ENCODE data around the gene TIMM29.
"Not testable (repeated sequence)": the region's sequence is repeated elsewhere in the genome, so short reads cannot be mapped to it uniquely, and the experiment has no call there.

The TIMM29 gene

GRCh38 chr19:10924597-10924996 lies 4.0 kb upstream of the TIMM29 start:
- no peak for TF ChIP-seq CTCF (IDR thresholded peaks at IDR 0.05)
- Mint-ChIP-seq H3K27me3 (ENCODE audit: low read depth, poor library complexity) (no peaks in the 10 kb centered on the region), H3K9me3 (no peaks in the 10 kb centered on the region), H3K36me3 (ENCODE audit: low read depth) (peaks cover 10% of the 10 kb centered on the region), H3K4me1 (peaks cover 20% of the 10 kb centered on the region), H3K27ac (peak overlapping the region; percentile 93), H3K4me3 (no peak overlapping the region)
- DNase-seq, result no peak

- no peak overlapping the region for H3K27ac Mint-ChIP-seq
- peaks cover 24% of the 10 kb centered on the region for H3K4me1 Mint-ChIP-seq
- no peaks in the 10 kb centered on the region for H3K9me3 Mint-ChIP-seq
- no peak for DNase-seq
- H3K27me3 Mint-ChIP-seq (ENCODE audit: low read depth, poor library complexity), result no peaks in the 10 kb centered on the region
- no peak for TF ChIP-seq CTCF (IDR thresholded peaks at IDR 0.05)
- peak overlapping the region; percentile 92 for H3K4me3 Mint-ChIP-seq
- peaks cover 21% of the 10 kb centered on the region for H3K36me3 Mint-ChIP-seq (ENCODE audit: low read depth)
Observed at GRCh38 chr19:10927730-10928562, 665 bp upstream of the TIMM29 start.

- DNase-seq, result no peak
- no peaks in the 10 kb centered on the region for H3K27me3 Mint-ChIP-seq (ENCODE audit: low read depth, poor library complexity)
- peaks cover 24% of the 10 kb centered on the region for H3K4me1 Mint-ChIP-seq
- no peak for TF ChIP-seq CTCF (IDR thresholded peaks at IDR 0.05)
- H3K36me3 Mint-ChIP-seq (ENCODE audit: low read depth), result peaks cover 19% of the 10 kb centered on the region
- no peaks in the 10 kb centered on the region for H3K9me3 Mint-ChIP-seq
- H3K4me3 Mint-ChIP-seq, result peak overlapping the region; percentile 92
- no peak overlapping the region for H3K27ac Mint-ChIP-seq
Observed at GRCh38 chr19:10929402-10929794, 787 bp downstream of the TIMM29 start.

- Mint-ChIP-seq H3K9me3 (no peaks in the 10 kb centered on the region), H3K36me3 (ENCODE audit: low read depth) (peaks cover 9% of the 10 kb centered on the region), H3K4me1 (peaks cover 11% of the 10 kb centered on the region), H3K27me3 (ENCODE audit: low read depth, poor library complexity) (no peaks in the 10 kb centered on the region), H3K27ac (peak overlapping the region; percentile 58), H3K4me3 (no peak overlapping the region)
- DNase-seq, result no peak
- no peak for TF ChIP-seq CTCF (IDR thresholded peaks at IDR 0.05)
Observed at GRCh38 chr19:10935371-10936059, 6.9 kb downstream of the TIMM29 start.

- no peaks in the 10 kb centered on the region for H3K9me3 Mint-ChIP-seq
- no peak overlapping the region for H3K4me3 Mint-ChIP-seq
- peaks cover 5% of the 10 kb centered on the region for H3K36me3 Mint-ChIP-seq (ENCODE audit: low read depth)
- H3K27me3 Mint-ChIP-seq (ENCODE audit: low read depth, poor library complexity), result no peaks in the 10 kb centered on the region
- peak overlapping the region; percentile 48 for H3K27ac Mint-ChIP-seq
- DNase-seq, result peak; percentile 57
- H3K4me1 Mint-ChIP-seq, result peaks cover 16% of the 10 kb centered on the region
- TF ChIP-seq CTCF (IDR thresholded peaks at IDR 0.05), result peak; percentile 54
Observed at GRCh38 chr19:10936661-10937084, 8.1 kb downstream of the TIMM29 start.

- H3K27me3 Mint-ChIP-seq (ENCODE audit: low read depth, poor library complexity); DNase-seq; H3K4me3 Mint-ChIP-seq; H3K27ac Mint-ChIP-seq; H3K36me3 Mint-ChIP-seq (ENCODE audit: low read depth); H3K9me3 Mint-ChIP-seq: not testable (repeated sequence)
- H3K4me1 Mint-ChIP-seq, result peaks cover 15% of the 10 kb centered on the region
Observed at GRCh38 chr19:10941649-10942048, 13.0 kb downstream of the TIMM29 start.

- H3K9me3 Mint-ChIP-seq; H3K36me3 Mint-ChIP-seq (ENCODE audit: low read depth); H3K4me3 Mint-ChIP-seq; H3K27me3 Mint-ChIP-seq (ENCODE audit: low read depth, poor library complexity); DNase-seq; H3K27ac Mint-ChIP-seq: not testable (repeated sequence)
- peaks cover 12% of the 10 kb centered on the region for H3K4me1 Mint-ChIP-seq
Observed at GRCh38 chr19:10943412-10943811, 14.8 kb downstream of the TIMM29 start.

All from nephron progenitor cell (in vitro differentiated cells).